Mononuclear cell (primary cell): ENCODE results near the gene DAPK1. TPM values are rescaled to one million over a fixed set of nuclear protein-coding genes. Genes with fewer than 3 reads are reported as not detected.

Experiments
- H3K27me3 ChIP-seq: 2 replicates; pipeline ENCODE4 v1.6.0; 2011; ENCODE audit warnings: low read length, control low read depth; ENCODE audit not compliant: insufficient read depth
- H3K4me1 ChIP-seq: 2 replicates; pipeline ENCODE4 v1.5.1; 2011; ENCODE audit warnings: mild to moderate bottlenecking, low read length, control low read depth; ENCODE audit not compliant: insufficient read depth
- H3K4me3 ChIP-seq: 2 replicates; pipeline ENCODE4 v1.5.1; 2011; ENCODE audit warnings: mild to moderate bottlenecking, low read length, moderate library complexity
- H3K9me3 ChIP-seq: 2 replicates; pipeline ENCODE4 v1.5.1; 2011; ENCODE audit warnings: low read depth, mild to moderate bottlenecking, control low read depth, low read length
- total RNA-seq: library from RNA; depleted of rRNA; stranded (reverse); fragments of >200 nt; gene quantifications from one replicate; pipeline ENCODE4 v1.2.3, GENCODE V29; 2012

DAPK1 gene
- total RNA-seq, 1 donor: 21.8 TPM

- Histone ChIP-seq H3K4me1 (no peaks in the 10 kb centered on the region), H3K4me3 (no peak overlapping the region), H3K9me3 (no peaks in the 10 kb centered on the region), H3K27me3 (no peaks in the 10 kb centered on the region)
Observed at GRCh38 chr9:87662808-87663528, 165.3 kb downstream of the DAPK1 start.

DNA sequence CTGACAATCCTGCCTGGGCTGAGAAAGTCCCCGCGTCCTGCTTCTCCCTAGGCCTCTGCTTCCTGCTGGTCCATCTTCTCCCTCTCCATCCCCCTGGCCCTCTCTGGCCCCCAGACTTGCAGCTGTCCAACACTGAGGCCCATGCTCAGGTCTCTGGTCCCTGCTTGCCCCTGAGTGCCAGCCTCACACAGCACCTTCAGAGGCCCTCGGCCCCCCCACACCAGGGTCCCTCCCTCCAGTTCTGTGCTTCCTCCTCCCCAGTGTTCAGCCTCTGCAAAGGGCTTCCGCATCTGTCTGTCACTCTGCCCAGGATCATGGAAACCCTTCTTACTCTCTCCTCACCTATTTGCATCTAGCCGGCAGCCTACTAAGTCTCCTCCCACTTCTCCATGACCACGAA lies 165.9 kb downstream of the DAPK1 start:
- Histone ChIP-seq H3K4me1 (no peaks in the 10 kb centered on the region), H3K4me3 (no peak overlapping the region), H3K27me3 (no peaks in the 10 kb centered on the region), H3K9me3 (no peaks in the 10 kb centered on the region)

DNA sequence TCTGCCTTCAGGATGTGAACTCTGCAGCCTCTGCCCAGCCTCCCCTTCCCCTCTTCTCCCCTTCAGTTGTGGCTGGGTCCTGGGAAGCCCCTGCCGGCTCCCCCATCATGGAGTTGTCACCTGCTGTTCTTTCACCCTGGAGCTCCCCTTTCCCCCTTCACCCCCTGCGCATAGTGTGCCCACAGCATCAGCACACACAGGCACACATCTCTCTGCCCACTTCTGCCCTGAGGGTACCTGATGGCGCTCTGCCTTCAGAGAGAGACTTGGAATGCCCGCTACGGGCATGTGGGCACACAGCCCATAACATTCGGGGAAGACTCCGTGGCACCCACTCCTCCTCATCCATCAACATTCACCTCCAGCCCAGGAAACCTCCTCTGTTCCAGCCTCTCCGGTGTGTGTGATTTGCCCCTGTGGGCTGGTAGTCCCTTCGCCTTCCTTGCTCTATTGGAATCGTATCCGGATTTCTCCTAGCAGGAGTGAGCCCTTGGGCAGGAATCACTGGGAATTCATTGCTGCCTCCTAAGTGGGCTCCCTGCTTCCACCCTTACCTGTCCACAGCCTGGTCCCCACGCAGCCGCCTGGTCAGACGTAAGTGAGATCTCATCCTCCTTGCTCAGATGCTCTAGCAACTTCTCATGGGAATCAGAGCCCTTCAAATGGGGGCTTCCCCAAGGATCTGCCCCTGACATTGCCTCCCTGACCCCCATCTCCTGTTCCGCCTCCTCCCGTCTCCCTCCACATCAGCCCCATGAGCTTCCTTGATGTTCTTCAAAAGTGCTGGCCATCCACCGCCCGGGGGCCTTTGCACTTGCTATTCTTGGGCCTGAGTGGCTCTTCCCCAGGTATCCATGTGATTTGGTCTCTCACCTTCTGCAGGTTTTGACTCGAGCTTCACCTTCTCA lies 166.7 kb downstream of the DAPK1 start:
- Histone ChIP-seq H3K4me3 (no peak overlapping the region), H3K27me3 (no peaks in the 10 kb centered on the region), H3K4me1 (no peaks in the 10 kb centered on the region), H3K9me3 (no peaks in the 10 kb centered on the region)

DNA sequence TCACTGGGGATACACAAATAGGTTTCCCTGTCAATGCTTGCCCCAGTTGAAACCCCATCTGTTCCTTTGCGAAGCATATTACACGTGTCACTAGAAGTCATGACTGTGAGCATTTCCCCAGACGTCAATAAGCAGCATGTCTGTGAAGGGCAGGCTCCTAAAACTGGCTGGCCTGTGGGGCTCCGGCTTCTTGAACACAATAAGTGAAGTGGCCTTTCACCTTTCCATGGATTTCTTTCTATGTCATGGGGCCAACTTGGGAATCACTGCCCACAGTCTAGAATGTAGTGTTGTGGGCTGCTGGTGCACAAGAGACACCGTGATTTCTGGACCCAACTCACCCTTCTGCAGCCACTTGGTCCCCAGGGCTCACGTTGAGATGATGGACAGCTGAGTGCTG lies 167.8 kb downstream of the DAPK1 start:
- no peaks in the 10 kb centered on the region for H3K4me1 ChIP-seq
- no peaks in the 10 kb centered on the region for H3K27me3 ChIP-seq
- H3K4me3 ChIP-seq: no peak overlapping the region
- no peaks in the 10 kb centered on the region for H3K9me3 ChIP-seq

- Histone ChIP-seq H3K27me3 (no peaks in the 10 kb centered on the region), H3K4me1 (no peaks in the 10 kb centered on the region), H3K4me3 (no peak overlapping the region), H3K9me3 (no peaks in the 10 kb centered on the region)
Observed at GRCh38 chr9:87667164-87667738, 169.6 kb downstream of the DAPK1 start.

- H3K4me1 ChIP-seq: no peaks in the 10 kb centered on the region
- no peaks in the 10 kb centered on the region for H3K9me3 ChIP-seq
- H3K4me3 ChIP-seq: no peak overlapping the region
- H3K27me3 ChIP-seq: no peaks in the 10 kb centered on the region
Observed at GRCh38 chr9:87668222-87668621, 170.6 kb downstream of the DAPK1 start.

DNA sequence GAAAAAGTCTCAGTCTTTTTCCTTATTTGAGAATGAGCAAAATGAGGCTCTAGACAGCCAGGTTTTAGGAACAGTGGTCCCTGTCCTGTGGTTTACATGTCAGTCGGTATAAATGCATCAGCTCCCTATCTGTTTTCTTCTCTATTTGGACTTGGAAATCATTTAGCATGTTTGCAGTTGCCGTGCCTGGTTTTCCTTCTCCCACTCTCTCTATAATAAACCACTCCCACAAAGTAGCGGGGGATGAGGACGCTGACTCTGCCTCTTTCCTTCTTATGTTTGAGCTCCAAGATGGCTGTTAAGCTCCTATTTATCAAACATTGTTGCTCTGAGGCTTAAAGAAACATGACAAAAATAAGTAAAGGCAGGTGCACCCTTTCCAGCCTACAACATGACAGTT lies 171.1 kb downstream of the DAPK1 start:
- Histone ChIP-seq H3K9me3 (no peaks in the 10 kb centered on the region), H3K4me1 (no peaks in the 10 kb centered on the region), H3K27me3 (no peaks in the 10 kb centered on the region), H3K4me3 (no peak overlapping the region)

- H3K4me3 ChIP-seq: no peak overlapping the region
- no peaks in the 10 kb centered on the region for H3K4me1 ChIP-seq
- H3K27me3 ChIP-seq: no peaks in the 10 kb centered on the region
- no peaks in the 10 kb centered on the region for H3K9me3 ChIP-seq
Observed at GRCh38 chr9:87670572-87671264, 173.1 kb downstream of the DAPK1 start.

GRCh38 chr9:87671478-87671877 lies 173.8 kb downstream of the DAPK1 start:
- no peaks in the 10 kb centered on the region for H3K4me1 ChIP-seq
- H3K4me3 ChIP-seq: no peak overlapping the region
- H3K27me3 ChIP-seq: no peaks in the 10 kb centered on the region
- no peaks in the 10 kb centered on the region for H3K9me3 ChIP-seq

- no peaks in the 10 kb centered on the region for H3K27me3 ChIP-seq
- H3K4me1 ChIP-seq: peaks cover 4% of the 10 kb centered on the region
- no peaks in the 10 kb centered on the region for H3K9me3 ChIP-seq
- H3K4me3 ChIP-seq: no peak overlapping the region
Observed at GRCh38 chr9:87671925-87672324, 174.3 kb downstream of the DAPK1 start.

GRCh38 chr9:87672586-87672985 lies 174.9 kb downstream of the DAPK1 start:
- H3K4me3 ChIP-seq: no peak overlapping the region
- no peaks in the 10 kb centered on the region for H3K9me3 ChIP-seq
- H3K27me3 ChIP-seq: no peaks in the 10 kb centered on the region
- peaks cover 6% of the 10 kb centered on the region for H3K4me1 ChIP-seq

- Histone ChIP-seq H3K27me3 (no peaks in the 10 kb centered on the region), H3K4me1 (peaks cover 6% of the 10 kb centered on the region), H3K9me3 (no peaks in the 10 kb centered on the region)
Observed at GRCh38 chr9:87673446-87674120, 175.9 kb downstream of the DAPK1 start.

DNA sequence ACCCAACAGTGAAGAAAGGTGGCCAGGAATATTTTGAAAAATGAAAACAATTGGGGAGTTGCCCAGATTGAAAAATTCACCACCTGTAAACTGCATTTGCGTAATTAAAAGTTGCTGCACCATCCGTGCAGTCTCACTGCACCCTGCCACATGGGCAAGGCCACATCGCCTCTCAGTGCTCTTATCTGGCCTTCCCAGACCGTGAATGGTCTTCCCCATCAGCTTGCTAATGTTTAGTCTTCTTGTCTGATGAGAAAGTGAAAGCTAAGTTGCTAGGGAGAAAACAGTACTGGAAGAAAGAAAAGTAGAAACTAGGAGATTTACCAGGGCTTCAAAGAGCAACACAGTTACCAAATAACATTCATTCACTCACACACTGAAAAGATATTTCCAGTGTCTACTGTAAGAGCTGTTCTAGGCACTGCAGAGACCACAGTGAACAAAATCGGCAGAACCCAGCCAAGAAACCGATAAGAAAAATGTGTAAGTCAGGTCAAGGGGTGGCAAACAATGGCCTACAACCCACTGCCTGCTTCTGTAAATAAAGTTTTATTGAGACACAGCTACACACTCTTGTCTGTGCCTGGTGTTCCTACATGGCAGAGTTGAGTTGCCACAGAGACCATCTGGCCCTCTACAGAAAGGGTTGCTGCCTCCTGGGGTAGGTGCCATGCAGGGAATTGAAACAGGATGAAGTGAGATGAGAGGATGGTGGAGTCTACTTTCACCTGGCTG lies 177.1 kb downstream of the DAPK1 start:
- Histone ChIP-seq H3K4me1 (peaks cover 6% of the 10 kb centered on the region), H3K9me3 (no peaks in the 10 kb centered on the region), H3K4me3 (no peak overlapping the region), H3K27me3 (no peaks in the 10 kb centered on the region)

More at GRCh38 chr9:87673446-87674120, 175.9 kb downstream of the DAPK1 start:
- no peak overlapping the region for H3K4me3 ChIP-seq
